H1 (cell line): ENCODE measurements around the gene SPACA4. TPM values are rescaled to one million over a fixed set of nuclear protein-coding genes. Genes with fewer than 3 reads are reported as not detected.

Source experiments
- CTCF ChIA-PET: fragments of 300-600 bp; sonication (Branson Sonifier 250); formaldehyde crosslinking; loops from one replicate; lab custom pipeline; 2021; ENCODE audit not compliant: partially characterized antibody; lab: Charles Lee
- POLR2A ChIA-PET: fragments of 300-600 bp; sonication (Branson Sonifier 250); formaldehyde crosslinking; loops from one replicate; lab custom pipeline; 2021; ENCODE audit warnings: inconsistent platforms; ENCODE audit not compliant: partially characterized antibody; lab: Charles Lee
- DNase-seq, 2 experiments: peaks; one replicate each; pipeline versions ENCODE4 v3.0.0 to v3.0.0-alpha.2; 2010 to 2022; ENCODE audit warnings: low spot score in 2 of 2, low read depth in 1 of 2, mixed read lengths in 1 of 2
- FAIRE-seq: peaks from 2 replicates; lab custom pipeline; 2011; peaks lifted over from hg19 to GRCh38; lab: Jason Lieb, UNC
- H2AFZ ChIP-seq: 2 replicates; pipeline ENCODE4 v1.8.1; 2012; ENCODE audit warnings: low read length, inconsistent platforms
- H2AK5ac ChIP-seq: 2 replicates; pipeline ENCODE4 v1.6.1; 2013; ENCODE audit warnings: low read depth, low read length
- H2BK120ac ChIP-seq: replicated peaks from 2 replicates; pipeline ENCODE3; 2013; ENCODE audit warnings: low read depth, low read length, inconsistent platforms
- H2BK12ac ChIP-seq: 2 replicates; pipeline ENCODE4 v1.6.1; 2013; ENCODE audit warnings: low read depth, low read length
- H2BK15ac ChIP-seq: 2 replicates; pipeline ENCODE4 v1.6.1; 2013; ENCODE audit warnings: low read length
- H2BK20ac ChIP-seq: 2 replicates; pipeline ENCODE4 v1.6.1; 2013; ENCODE audit warnings: low read length
- H2BK5ac ChIP-seq: 2 replicates; pipeline ENCODE4 v1.6.1; 2013; ENCODE audit warnings: low read depth, low read length
- H3K14ac ChIP-seq: 2 replicates; pipeline ENCODE4 v1.6.1; 2013; ENCODE audit warnings: inconsistent platforms; ENCODE audit not compliant: insufficient read length
- H3K18ac ChIP-seq: 2 replicates; pipeline ENCODE4 v1.6.1; 2013; ENCODE audit warnings: low read length; ENCODE audit errors: extremely low read depth
- H3K23ac ChIP-seq: 2 replicates; pipeline ENCODE4 v1.6.1; 2013; ENCODE audit warnings: inconsistent platforms; ENCODE audit not compliant: insufficient read length
- H3K23me2 ChIP-seq: 2 replicates; pipeline ENCODE4 v1.6.1; 2013; ENCODE audit warnings: low read depth, low read length
- H3K27ac ChIP-seq: 2 replicates; pipeline ENCODE4 v1.6.1; 2011; ENCODE audit warnings: low read depth, low read length, inconsistent platforms
- H3K27me3 ChIP-seq, 4 experiments: replicated peaks in 1 of 4; 1 replicate in 1 of 4; 2 replicates in 3 of 4; pipeline versions ENCODE4 v1.6.1 to v1.8.1; 2011 to 2013; ENCODE audit warnings: low read length in 3 of 4, mild to moderate bottlenecking in 3 of 4, inconsistent platforms in 2 of 4, mixed read lengths in 2 of 4, moderate library complexity in 1 of 4; ENCODE audit not compliant: control insufficient read depth in 3 of 4, insufficient read depth in 3 of 4; ENCODE audit errors: extremely low read depth in 1 of 4
- H3K36me3 ChIP-seq, 4 experiments: 2 replicates each; pipeline versions ENCODE4 v1.6.1 to v1.8.1; 2011 to 2013; ENCODE audit warnings: mild to moderate bottlenecking in 4 of 4, low read length in 3 of 4, moderate library complexity in 2 of 4, control low read depth in 1 of 4, inconsistent platforms in 1 of 4; ENCODE audit not compliant: insufficient read depth in 4 of 4, control insufficient read depth in 2 of 4
- H3K4ac ChIP-seq: replicated peaks from 2 replicates; pipeline ENCODE3; 2013; ENCODE audit warnings: low read length, low read depth, mixed read lengths, inconsistent platforms; ENCODE audit not compliant: insufficient read length
- H3K4me1 ChIP-seq, 4 experiments: replicated peaks in 1 of 4; 1 replicate in 1 of 4; 2 replicates in 3 of 4; pipeline versions ENCODE4 v1.6.1 to v1.8.1; 2011 to 2013; ENCODE audit warnings: low read length in 3 of 4, inconsistent platforms in 2 of 4, mixed read lengths in 1 of 4; ENCODE audit not compliant: insufficient read depth in 4 of 4, control insufficient read depth in 3 of 4
- H3K4me2 ChIP-seq, 2 experiments: 2 replicates each; pipeline versions ENCODE4 v1.6.1 to v1.8.1; 2011 to 2013; ENCODE audit warnings: low read depth in 2 of 2, low read length in 2 of 2, control low read depth in 1 of 2, inconsistent platforms in 1 of 2, mild to moderate bottlenecking in 1 of 2; ENCODE audit not compliant: insufficient read depth in 1 of 2
- H3K4me3 ChIP-seq, 4 experiments: fragments of 200-600, 300-600 bp in 1 of 4; sonication (generic), shearing (Covaris generic), sonication (Bioruptor Twin) in 1 of 4; 2 replicates each; pipeline versions ENCODE4 v1.5.1 to v1.8.1; 2011 to 2016; ENCODE audit warnings: low read length in 4 of 4, low read depth in 3 of 4, control low read depth in 2 of 4, inconsistent platforms in 2 of 4, mild to moderate bottlenecking in 2 of 4, mixed read lengths in 1 of 4, moderate library complexity in 1 of 4; ENCODE audit not compliant: insufficient read depth in 2 of 4; ENCODE audit errors: extremely low read depth in 1 of 4
- H3K56ac ChIP-seq: replicated peaks from 2 replicates; pipeline ENCODE3; 2013; ENCODE audit warnings: low read depth, mild to moderate bottlenecking, mixed read lengths, low read length, inconsistent platforms; ENCODE audit not compliant: insufficient read length
- H3K79me1 ChIP-seq: 2 replicates; pipeline ENCODE4 v1.6.1; 2013; ENCODE audit warnings: low read depth, low read length, control low read depth
- H3K79me2 ChIP-seq, 2 experiments: 2 replicates each; pipeline versions ENCODE4 v1.6.1 to v1.8.1; 2012 to 2013; ENCODE audit warnings: low read length in 2 of 2, mild to moderate bottlenecking in 2 of 2, inconsistent platforms in 1 of 2; ENCODE audit not compliant: insufficient read depth in 2 of 2, control insufficient read depth in 1 of 2
- H3K9ac ChIP-seq, 4 experiments: replicated peaks in 1 of 4; 1 replicate in 1 of 4; 2 replicates in 3 of 4; pipeline versions ENCODE4 v1.6.1 to v1.8.1; 2011 to 2013; ENCODE audit warnings: low read depth in 3 of 4, low read length in 3 of 4, control low read depth in 2 of 4, mild to moderate bottlenecking in 2 of 4, moderate library complexity in 2 of 4, inconsistent platforms in 1 of 4; ENCODE audit errors: extremely low read depth in 1 of 4
- H3K9me3 ChIP-seq, 2 experiments: 2 replicates each; pipeline versions ENCODE4 v1.6.1 to v1.8.1; 2012 to 2013; ENCODE audit warnings: mild to moderate bottlenecking in 2 of 2, moderate library complexity in 2 of 2, control low read depth in 1 of 2, inconsistent platforms in 1 of 2, low read depth in 1 of 2, low read length in 1 of 2, mixed read lengths in 1 of 2; ENCODE audit not compliant: insufficient read depth in 2 of 2
- H4K20me1 ChIP-seq, 2 experiments: replicated peaks in 1 of 2; 2 replicates each; pipeline versions ENCODE3 to v1.8.1; 2011 to 2013; ENCODE audit warnings: inconsistent platforms in 2 of 2, low read length in 2 of 2, mild to moderate bottlenecking in 1 of 2; ENCODE audit not compliant: insufficient read depth in 2 of 2, control insufficient read depth in 1 of 2
- H4K5ac ChIP-seq: 2 replicates; pipeline ENCODE4 v1.6.1; 2013; ENCODE audit warnings: low read length, low read depth, mixed read lengths, inconsistent platforms; ENCODE audit not compliant: insufficient read length
- H4K8ac ChIP-seq: 2 replicates; pipeline ENCODE4 v1.8.0; 2013; ENCODE audit warnings: mild to moderate bottlenecking, moderate library complexity, low read length, inconsistent platforms; ENCODE audit not compliant: insufficient read depth; ENCODE audit errors: extremely low read depth
- H4K91ac ChIP-seq: replicated peaks from 2 replicates; pipeline ENCODE3; 2013; ENCODE audit warnings: low read length, mixed read lengths, inconsistent platforms; ENCODE audit not compliant: insufficient read length
- ASH2L ChIP-seq: fragments of 200-600, 300-600 bp; sonication (generic); IDR thresholded peaks from one replicate; pipeline ENCODE4 v1.7.1; 2017; ENCODE audit warnings: low read length
- BRCA1 ChIP-seq: IDR thresholded peaks from 2 replicates; pipeline ENCODE4 v1.6.1; 2012; ENCODE audit warnings: low read depth, low read length, improper control_type of control experiment
- CEBPB ChIP-seq: IDR thresholded peaks from 2 replicates; pipeline ENCODE4 v1.6.1; 2012; ENCODE audit warnings: low read depth, low read length
- FOSL1 ChIP-seq: IDR thresholded peaks from 2 replicates; pipeline ENCODE4 v1.6.1; 2011; ENCODE audit warnings: mild to moderate bottlenecking, low read depth, low read length, moderate library complexity; ENCODE audit not compliant: insufficient read depth
- GTF2F1 ChIP-seq: IDR thresholded peaks from 2 replicates; pipeline ENCODE4 v1.6.1; 2012; ENCODE audit warnings: low read depth, low read length, improper control_type of control experiment, borderline replicate concordance
- KDM1A ChIP-seq: fragments of 200-600, 300-600 bp; sonication (generic); IDR thresholded peaks from 2 replicates; pipeline ENCODE4 v1.7.1; 2016; ENCODE audit warnings: mild to moderate bottlenecking, low read length, borderline replicate concordance
- MAX ChIP-seq: IDR thresholded peaks from 2 replicates; pipeline ENCODE4 v1.6.1; 2012; ENCODE audit warnings: inconsistent platforms
- POLR2AphosphoS5 ChIP-seq: IDR thresholded peaks from 2 replicates; pipeline ENCODE4 v1.6.1; 2011; ENCODE audit warnings: low read depth, low read length
- RNF2 ChIP-seq: fragments of 200-900, 300-1000 bp; sonication (generic); IDR thresholded peaks from 2 replicates; pipeline ENCODE4 v1.7.1; 2016; ENCODE audit warnings: borderline replicate concordance, low read depth, mild to moderate bottlenecking, antibody characterized with exemption, low read length; ENCODE audit not compliant: poor library complexity, severe bottlenecking; ENCODE audit errors: missing control alignments
- SP2 ChIP-seq: IDR thresholded peaks from 2 replicates; pipeline ENCODE4 v1.6.1; 2012; ENCODE audit warnings: mild to moderate bottlenecking, low read length, inconsistent platforms
- WGBS, 2 experiments: shearing (Covaris generic) in 1 of 2; methylation state at CpG; one replicate each; pipeline versions ENCODE4 v1.1.6 to v1.1.7; 2013 to 2015; ENCODE audit warnings: low lambda C conversion rate in 2 of 2, mixed read lengths in 2 of 2, inconsistent platforms in 1 of 2, low coverage in 1 of 2, missing lambda C conversion rate in 1 of 2; ENCODE audit not compliant: insufficient replicate concordance in 2 of 2, insufficient coverage in 1 of 2, insufficient read length in 1 of 2; ENCODE audit errors: extremely low coverage in 1 of 2, missing lambda C conversion rate in 1 of 2; 5-methylcytosine and 5-hydroxymethylcytosine counted together
- polyA plus RNA-seq, 7 experiments: library from polyadenylated mRNA; depleted of rRNA in 3 of 7; stranded (reverse) in 5 of 7; unstranded in 2 of 7; fragments of >200 nt in 5 of 7; fragments of 200-250 nt in 2 of 7; gene quantifications; 1 replicate in 5 of 7; 2 replicates in 1 of 7; 4 replicates in 1 of 7; pipeline versions ENCODE4 v1.2.1 to v1.2.3, GENCODE V29; 2011 to 2013; ENCODE audit warnings: missing spikeins in 2 of 7, mixed read lengths in 2 of 7
- total RNA-seq: library from RNA; stranded (reverse); fragmentation: NEBNext Ultra II Directional; extraction: Animal tissue kit (Norgen Biotek cat#: 25700); gene quantifications from 2 replicates; pipeline ENCODE4 v1.2.1, GENCODE V29; 2021

Gene SPACA4
- total and polyA plus RNA-seq, 2 of the 8 experiments (the other 6 are each of a cell fraction or from before 2014, with no cell fraction given) = not detected

DNA sequence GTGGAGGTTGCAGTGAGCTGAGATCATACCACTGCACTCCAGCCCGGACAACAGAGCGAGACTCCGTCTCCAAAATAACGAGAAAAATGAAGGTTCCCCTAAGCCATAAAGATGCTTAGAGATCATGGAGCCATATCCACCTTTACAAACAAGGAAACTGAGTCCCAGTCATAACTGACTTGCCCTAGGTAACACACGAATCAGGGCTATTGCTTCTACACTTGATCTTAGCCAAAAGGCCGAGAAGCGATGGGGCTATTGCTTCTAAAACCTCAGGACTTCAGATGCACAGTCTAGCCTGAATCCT is 27.4 kb downstream of the SPACA4 start:
- Histone ChIP-seq H4K5ac (no peak overlapping the region), H3K4me2 (peak overlapping the region; percentile 50 to 94), H4K8ac (no peak overlapping the region), H3K36me3 (no peaks in the 10 kb centered on the region), H3K27ac (no peak overlapping the region), H3K4me1 (peaks cover 9 to 36% (median 27%) of the 10 kb centered on the region in 4 experiments), H2BK20ac (no peak overlapping the region), H3K14ac (no peak overlapping the region), H3K23me2 (peaks cover 33% of the 10 kb centered on the region), H2BK5ac (no peak overlapping the region), H4K20me1 (peaks cover 0 to 6% of the 10 kb centered on the region in 2 experiments), H2BK12ac (0 out of 2 replicates have a peak overlapping the region, but pooled peaks have one; percentile 7), H3K4ac (no peak overlapping the region), H3K23ac (no peak overlapping the region), H3K4me3 (peak overlapping the region in 2 of 4 experiments; percentile 8 to 38; a peak in 2 of 8 replicates), H2AK5ac (no peak overlapping the region), H3K27me3 (peaks cover 0 to 2% (median 0%) of the 10 kb centered on the region in 4 experiments; a peak in 2 of 7 replicates), H3K9ac (0 out of 7 replicates have a peak overlapping the region, but pooled peaks of 1 of the 4 experiments have one; percentile 17), H2BK120ac (no peak overlapping the region), H2AFZ (no peak overlapping the region), H4K91ac (no peak overlapping the region), H2BK15ac (no peak overlapping the region), H3K18ac (no peak overlapping the region), H3K56ac (no peak overlapping the region), H3K9me3 (no peaks in the 10 kb centered on the region), H3K79me1 (no peaks in the 10 kb centered on the region), H3K79me2 (no peaks in the 10 kb centered on the region)
- FAIRE-seq = no peak
- 80% methylated on average over 7 of the region's 7 CpGs; no CpG with 5 or more reads in 1 of the 2 experiments for WGBS, 2 experiments
- no peak for DNase-seq
- POLR2A ChIA-PET = interaction anchor here (0.6 to 30.9 kb wide), 4 partner anchors 12 to 325 kb away, joined by 3 to 788 read pairs (median 6); partner anchors contain the start of genes CA11, FAM83E, RPL18 and SPACA4
- TF ChIP-seq MAX (no peak), GTF2F1 (no peak), RNF2 (no peak), SP2 (no peak), BRCA1 (no peak), ASH2L (no peak), CEBPB (no peak), POLR2AphosphoS5 (no peak), FOSL1 (no peak), KDM1A (no peak)
- CTCF ChIA-PET = interaction anchor here (0.6 to 1.5 kb wide), 4 partner anchors 10 to 99 kb away, joined by 3 to 4 read pairs (median 3); no protein-coding TSS in a partner anchor
